ENCODE data around the gene WDR82. TPM values are rescaled to one million over a fixed set of nuclear protein-coding genes. Genes with fewer than 3 reads are reported as not detected.

Gene WDR82
- total and polyA plus RNA-seq, 10 of the 15 experiments (the other 5 are each of a cell fraction or from before 2014, with no cell fraction given), result 10.1 to 82.4 (median 48.7) TPM

GRCh38 chr3:52218454-52218853 is 60.0 kb downstream of the WDR82 start:
- no TSS peak for BruUV-seq (replicated peaks)
- in situ Hi-C loops (cut with MboI) (no loop called here), intact Hi-C loops (cut with micrococcal nuclease; ENCODE audit: unreplicated experiment) (no loop called here)
- H3K4me1 ChIP-seq (ENCODE audit: control insufficient read depth, insufficient read depth, low read length), result peaks cover 14% of the 10 kb centered on the region
- POLR2A ChIA-PET, result interaction anchor here (0.8 to 1.5 kb wide), 2 partner anchors 10 to 16 kb away, joined by 4 to 5 read pairs; no protein-coding TSS in a partner anchor
- RAD21 ChIA-PET (ENCODE audit: unreplicated experiment), result interaction anchor here (1.1 to 4.9 kb wide), 3 partner anchors 63 to 162 kb away, joined by 3 to 53 read pairs (median 3); no protein-coding TSS in a partner anchor
- no peak overlapping the region for H3K4me3 ChIP-seq
- no peak overlapping the region for H2AFZ ChIP-seq (ENCODE audit: control insufficient read depth, low read depth, low read length)
- H3K36me3 ChIP-seq (ENCODE audit: control insufficient read depth in 2 of 2, insufficient read depth in 2 of 2, low read length in 1 of 2), result peaks cover 5 to 15% of the 10 kb centered on the region in 2 experiments
- no peak for DNase-seq (ENCODE audit: low read depth, low spot score)
- WGBS (ENCODE audit: insufficient coverage, insufficient replicate concordance, low lambda C conversion rate, missing lambda C conversion rate), result 35% methylated on average over 11 of the region's 12 CpGs
- H3K9me3 ChIP-seq (replicated peaks; ENCODE audit: control insufficient read depth, insufficient read depth, low read length), result no peaks in the 10 kb centered on the region
- no peaks in the 10 kb centered on the region for H3K79me2 ChIP-seq (ENCODE audit: control insufficient read depth, insufficient read depth, low read length)
- CTCF ChIA-PET, result interaction anchor here (0.6 to 8.5 kb wide), 5 partner anchors 12 to 122 kb away, joined by 3 to 129 read pairs (median 53); no protein-coding TSS in a partner anchor
- no peak overlapping the region for H3K9ac ChIP-seq (ENCODE audit: control insufficient read depth, insufficient read depth, low read length)
- no peaks in the 10 kb centered on the region for H3K27me3 ChIP-seq (replicated peaks in 1 of 2; ENCODE audit: control insufficient read depth in 2 of 2, insufficient read depth in 2 of 2, low read length in 1 of 2)
- no peak for ATAC-seq
- no peak overlapping the region for H3K27ac ChIP-seq (ENCODE audit: control insufficient read depth, insufficient read depth)
- H3K4me2 ChIP-seq (ENCODE audit: control insufficient read depth, insufficient read depth), result peak overlapping the region; percentile 10; the same call in 1 of the 2 replicates
- FAIRE-seq, result no peak
- H4K20me1 ChIP-seq (ENCODE audit: control insufficient read depth, insufficient read depth), result no peaks in the 10 kb centered on the region
- SMC1A ChIA-PET (ENCODE audit: uncharacterized antibody, unreplicated experiment), result interaction anchor here (10.5 kb wide), 1 partner anchor 119 kb away, joined by 112 read pairs; no protein-coding TSS in a partner anchor
- TF ChIP-seq TAF1 (IDR thresholded peaks at IDR 0.05; ENCODE audit: borderline replicate concordance, low read depth, low read length), result no peak
- TF ChIP-seq POLR2AphosphoS2 (IDR thresholded peaks at IDR 0.05; ENCODE audit: low read depth, low read length), result no peak
- no peak for TF ChIP-seq ZBTB11 (CRISPR knock-in tag; IDR thresholded peaks at IDR 0.05)
- TF ChIP-seq PBX3 (IDR thresholded peaks at IDR 0.05; ENCODE audit: insufficient replicate concordance, low read depth, low read length), result no peak
- TF ChIP-seq RFX5 (IDR thresholded peaks at IDR 0.05; ENCODE audit: low read depth, low read length), result no peak
- no peak for TF ChIP-seq EED (IDR thresholded peaks at IDR 0.05; ENCODE audit: low read depth)
- TF ChIP-seq PKNOX1 (IDR thresholded peaks at IDR 0.05), result no peak
- no peak for TF ChIP-seq ZSCAN29 (IDR thresholded peaks at IDR 0.05)
- TF ChIP-seq HSF1 (IDR thresholded peaks at IDR 0.05; ENCODE audit: low read depth, low read length), result no peak
- TF ChIP-seq BMI1 (IDR thresholded peaks at IDR 0.05; ENCODE audit: borderline replicate concordance), result no peak
- no peak for TF ChIP-seq IRF5 (IDR thresholded peaks at IDR 0.05; ENCODE audit: borderline replicate concordance)
- TF ChIP-seq IRF3 (IDR thresholded peaks at IDR 0.05), result no peak
